H7 (cell line): ENCODE measurements around the gene COX6A2. TPM values are rescaled to one million over a fixed set of nuclear protein-coding genes. Genes with fewer than 3 reads are reported as not detected.

Experiments used
- DNase-seq: peaks from one replicate; pipeline ENCODE4 v3.0.0; 2012
- H3K27me3 ChIP-seq: 2 replicates; pipeline ENCODE4 v1.6.0; 2011; ENCODE audit warnings: mild to moderate bottlenecking, low read length; ENCODE audit not compliant: control insufficient read depth, insufficient read depth
- H3K36me3 ChIP-seq: replicated peaks from 2 replicates; pipeline ENCODE4 v1.5.1; 2011; ENCODE audit warnings: low read length; ENCODE audit not compliant: control insufficient read depth, insufficient read depth
- H3K4me3 ChIP-seq: 2 replicates; pipeline ENCODE4 v1.5.1; 2011; ENCODE audit warnings: low read depth, mild to moderate bottlenecking, control low read depth, low read length, moderate library complexity; ENCODE audit not compliant: insufficient read depth
- total RNA-seq: library from RNA; depleted of rRNA; stranded (reverse); fragments of >200 nt; shearing (Covaris generic); gene quantifications from 2 replicates; pipeline ENCODE4 v1.2.3, GENCODE V29; 2014; rRNA removed

The COX6A2 gene
- total RNA-seq, 1 experiment from 2014 or later = not detected

DNA sequence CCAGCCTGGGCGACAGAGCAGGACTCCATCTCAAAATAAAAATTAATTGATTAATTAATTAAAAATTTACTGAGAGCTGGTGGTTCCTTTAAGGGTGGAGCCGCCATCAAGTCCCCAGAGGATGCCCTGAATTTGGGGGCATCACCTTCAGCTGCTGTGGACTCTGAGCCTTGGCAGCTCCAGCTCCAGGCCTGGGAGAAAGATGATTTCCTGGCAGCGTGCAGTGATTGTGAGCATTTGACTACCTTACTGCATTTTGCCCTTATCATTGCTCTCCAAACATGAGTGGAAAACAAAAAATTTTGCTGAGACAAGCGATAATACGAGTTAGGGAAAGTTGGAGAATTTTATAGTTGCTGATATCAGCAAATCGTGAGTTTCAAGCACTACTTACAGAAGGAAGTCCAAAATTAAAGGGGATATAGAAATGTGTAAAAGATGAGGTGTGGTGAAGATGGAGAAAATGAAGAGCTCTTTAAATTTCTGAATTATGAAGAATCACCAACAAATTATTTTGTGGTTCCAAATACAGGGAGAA lies 37.6 kb downstream of the COX6A2 start:
- Histone ChIP-seq H3K4me3 (no peak overlapping the region), H3K36me3 (no peaks in the 10 kb centered on the region), H3K27me3 (no peaks in the 10 kb centered on the region)
- no peak for DNase-seq

DNA sequence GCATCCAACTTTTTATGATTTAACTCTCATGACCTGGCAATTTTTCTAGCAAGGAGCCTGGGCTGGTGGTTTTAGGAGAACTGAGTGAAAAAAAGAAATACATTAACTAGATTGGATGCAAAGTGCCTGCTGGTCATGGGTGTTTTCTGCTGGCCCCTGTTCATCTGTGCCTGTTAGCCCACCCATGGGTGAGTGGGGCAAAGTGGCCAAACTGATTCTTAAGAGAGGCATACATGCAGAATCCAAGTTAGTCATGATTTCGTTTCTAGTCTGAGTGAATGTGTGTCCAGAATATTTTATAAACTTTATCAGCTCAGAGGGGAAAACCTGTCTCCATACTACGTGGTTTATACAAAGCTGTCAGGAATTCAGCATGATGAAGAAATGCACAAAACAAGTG lies 39.6 kb downstream of the COX6A2 start:
- Histone ChIP-seq H3K36me3 (no peaks in the 10 kb centered on the region), H3K4me3 (no peak overlapping the region), H3K27me3 (no peaks in the 10 kb centered on the region)
- DNase-seq = no peak

GRCh38 chr16:31386157-31386984 lies 41.8 kb downstream of the COX6A2 start:
- no peaks in the 10 kb centered on the region for H3K27me3 ChIP-seq
- no peak overlapping the region for H3K4me3 ChIP-seq
- peak; percentile 54 for DNase-seq
- no peaks in the 10 kb centered on the region for H3K36me3 ChIP-seq

- Histone ChIP-seq H3K4me3 (no peak overlapping the region), H3K36me3 (no peaks in the 10 kb centered on the region), H3K27me3 (no peaks in the 10 kb centered on the region)
- no peak for DNase-seq
Observed at GRCh38 chr16:31385680-31386079, 42.5 kb downstream of the COX6A2 start.

GRCh38 chr16:31382485-31383161 lies 45.5 kb downstream of the COX6A2 start:
- peak; percentile 92 for DNase-seq
- Histone ChIP-seq H3K4me3 (no peak overlapping the region), H3K36me3 (no peaks in the 10 kb centered on the region), H3K27me3 (no peaks in the 10 kb centered on the region)

DNA sequence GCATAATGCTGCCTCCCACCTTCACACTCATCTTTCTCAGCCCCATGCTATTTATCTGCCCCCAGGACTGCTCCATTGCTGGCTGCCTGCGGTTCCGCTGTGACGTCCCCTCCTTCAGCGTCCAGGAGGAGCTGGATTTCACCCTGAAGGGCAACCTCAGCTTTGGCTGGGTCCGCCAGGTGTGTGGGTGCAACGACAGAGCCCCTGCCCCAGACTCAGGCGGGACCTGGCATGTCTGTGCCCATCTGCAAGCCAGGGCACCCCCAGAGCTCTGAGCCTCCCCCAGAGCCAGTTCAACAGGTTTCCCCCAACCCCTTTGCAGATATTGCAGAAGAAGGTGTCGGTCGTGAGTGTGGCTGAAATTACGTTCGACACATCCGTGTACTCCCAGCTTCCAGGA lies 48.0 kb downstream of the COX6A2 start:
- Histone ChIP-seq H3K27me3 (no peaks in the 10 kb centered on the region), H3K36me3 (no peaks in the 10 kb centered on the region), H3K4me3 (no peak overlapping the region)
- DNase-seq = no peak

Other genes starting within 250 kb of the COX6A2 start
- gene FUS, start 248.2 kb downstream of the COX6A2 start, total RNA-seq = 35.3 and 39.8 TPM in 2 replicates
- gene PYCARD, start 225.6 kb downstream of the COX6A2 start, total RNA-seq = 32.2 and 35.2 TPM in 2 replicates
- 0.03 and 0.44 TPM in 2 replicates for gene TRIM72, start 214.2 kb downstream of the COX6A2 start, total RNA-seq
- not detected in 2 replicates for gene PYDC1, start 211.2 kb downstream of the COX6A2 start, total RNA-seq
- gene ITGAM, start 168.4 kb downstream of the COX6A2 start, total RNA-seq = 0.04 TPM in 1 of 2 replicates, not detected in the other
- gene ITGAX, start 73.2 kb downstream of the COX6A2 start, total RNA-seq = 0.26 and 0.80 TPM in 2 replicates
- gene ITGAD, start 35.0 kb downstream of the COX6A2 start, total RNA-seq = not detected in 2 replicates
- gene ZNF843, start 14.4 kb upstream of the COX6A2 start, total RNA-seq = 0.17 and 0.33 TPM in 2 replicates
- 8.0 and 11.6 TPM in 2 replicates for gene ARMC5, start 31.1 kb upstream of the COX6A2 start, total RNA-seq
- gene TGFB1I1, start 43.8 kb upstream of the COX6A2 start, total RNA-seq = 3.0 and 3.1 TPM in 2 replicates
- 0.26 and 0.45 TPM in 2 replicates for gene SLC5A2, start 54.8 kb upstream of the COX6A2 start, total RNA-seq
- 44.7 and 66.9 TPM in 2 replicates for gene RUSF1, start 80.0 kb upstream of the COX6A2 start, total RNA-seq
- gene AHSP, start 99.5 kb upstream of the COX6A2 start, total RNA-seq = 0.62 and 3.3 TPM in 2 replicates